GM11168 (cell line): Measurements from ENCODE around the gene SMYD3.
"Not testable (repeated sequence)": the region's sequence is repeated elsewhere in the genome, so short reads cannot be mapped to it uniquely, and the experiment has no call there.

Experiments used
- in situ Hi-C: fragments of 300-500 bp; cut with MboI; formaldehyde crosslinking; loops from one replicate; pipeline ENCODE4 v1.12.0; 2022; ENCODE audit warnings: low sequenced_read_pairs; ENCODE audit not compliant: unreplicated experiment

SMYD3 gene

DNA sequence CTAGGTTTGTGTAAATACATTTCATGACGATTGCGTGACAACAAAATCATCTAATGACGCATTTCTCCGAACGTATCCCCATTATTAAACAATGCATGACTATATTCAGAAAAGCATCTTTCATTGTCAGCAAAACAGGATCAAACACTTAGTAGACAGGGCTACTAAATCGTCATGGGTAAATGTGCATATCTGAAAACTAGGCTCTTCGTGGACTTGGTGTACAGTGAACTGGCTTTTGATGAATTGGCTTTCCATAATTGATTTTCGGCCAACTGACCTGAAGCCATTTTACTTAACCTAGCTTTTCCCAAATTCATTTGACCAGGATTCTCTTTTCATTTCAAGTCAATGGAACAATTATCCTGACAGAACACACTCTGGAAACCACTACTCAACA lies 665.0 kb downstream of the SMYD3 start:
- in situ Hi-C loops, result no loop called here

DNA sequence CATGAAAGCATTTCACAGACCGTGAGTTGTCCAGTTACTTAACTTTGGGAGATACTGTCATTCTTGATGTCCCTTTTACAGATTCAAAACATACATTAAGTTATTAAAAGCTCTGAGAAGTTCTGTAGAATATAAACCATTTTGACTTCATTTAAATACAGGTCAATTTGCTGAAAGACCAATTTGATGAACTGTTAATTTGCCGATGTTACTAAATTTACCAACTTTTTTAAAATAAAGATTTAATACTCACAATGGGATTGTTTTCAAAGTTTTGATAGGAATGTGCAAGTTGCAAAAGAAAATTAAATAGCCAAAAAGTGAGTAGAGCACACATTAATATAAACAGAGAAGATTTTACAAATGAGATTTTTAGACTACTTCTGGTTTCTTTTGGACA lies 666.1 kb downstream of the SMYD3 start:
- in situ Hi-C loops, result no loop called here

DNA sequence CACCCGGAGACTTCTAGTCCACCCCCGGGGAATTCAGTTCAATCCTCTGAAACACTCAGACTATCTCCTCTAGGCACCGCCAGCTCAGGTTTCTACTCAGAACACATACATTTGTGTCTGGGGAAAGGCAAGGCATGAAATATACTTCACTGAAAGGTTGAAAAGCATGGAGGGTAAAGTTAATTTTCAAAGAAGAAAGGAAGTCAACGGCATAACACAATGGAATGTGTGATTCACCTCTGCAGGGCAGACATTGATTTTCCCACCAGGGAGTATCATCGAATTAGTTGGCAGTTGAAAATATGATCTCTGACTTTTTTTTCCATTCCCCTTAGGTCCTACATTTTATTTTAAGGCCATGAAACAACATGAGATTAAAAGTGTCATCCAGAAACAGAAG lies 669.4 kb downstream of the SMYD3 start:
- in situ Hi-C loops, result no loop called here

DNA sequence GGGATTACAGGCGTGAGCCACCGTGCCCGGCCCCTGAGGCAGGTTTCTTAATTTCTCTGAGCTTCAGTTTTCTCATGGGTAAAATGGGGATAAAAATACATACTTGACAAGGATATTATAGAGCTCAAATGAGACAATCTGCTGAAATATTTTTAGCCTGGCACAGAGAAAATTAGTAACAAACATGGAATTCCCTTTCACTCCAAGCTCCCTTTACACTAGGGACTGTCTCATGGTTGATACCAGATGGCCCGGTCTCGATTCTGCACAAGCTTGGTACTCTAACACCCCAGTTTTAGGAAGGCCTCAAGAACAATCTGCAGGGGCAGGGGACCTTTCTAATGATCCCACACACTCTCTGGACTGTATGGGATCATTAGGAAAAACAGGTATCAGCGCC lies 671.7 kb downstream of the SMYD3 start:
- in situ Hi-C loops, result no loop called here

DNA sequence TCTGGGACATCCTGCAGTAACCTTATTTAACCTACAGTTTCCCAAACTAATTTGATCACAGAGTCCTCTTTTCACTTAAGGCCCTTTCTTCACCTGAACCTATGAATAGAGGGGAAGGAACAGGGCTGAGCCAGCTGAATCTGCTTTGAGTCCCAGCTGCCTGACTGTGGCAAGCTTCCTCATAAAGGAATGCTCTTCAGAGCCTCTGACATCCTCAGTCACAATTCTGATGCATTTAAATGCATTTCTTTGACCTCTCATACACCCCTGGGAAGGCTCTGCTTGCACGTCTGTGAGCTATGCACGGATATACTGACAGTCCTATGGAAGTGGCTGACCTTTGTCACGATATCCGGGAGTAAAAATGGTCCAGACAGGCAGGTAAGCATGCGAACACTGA lies 673.1 kb downstream of the SMYD3 start:
- in situ Hi-C loops, result no loop called here

DNA sequence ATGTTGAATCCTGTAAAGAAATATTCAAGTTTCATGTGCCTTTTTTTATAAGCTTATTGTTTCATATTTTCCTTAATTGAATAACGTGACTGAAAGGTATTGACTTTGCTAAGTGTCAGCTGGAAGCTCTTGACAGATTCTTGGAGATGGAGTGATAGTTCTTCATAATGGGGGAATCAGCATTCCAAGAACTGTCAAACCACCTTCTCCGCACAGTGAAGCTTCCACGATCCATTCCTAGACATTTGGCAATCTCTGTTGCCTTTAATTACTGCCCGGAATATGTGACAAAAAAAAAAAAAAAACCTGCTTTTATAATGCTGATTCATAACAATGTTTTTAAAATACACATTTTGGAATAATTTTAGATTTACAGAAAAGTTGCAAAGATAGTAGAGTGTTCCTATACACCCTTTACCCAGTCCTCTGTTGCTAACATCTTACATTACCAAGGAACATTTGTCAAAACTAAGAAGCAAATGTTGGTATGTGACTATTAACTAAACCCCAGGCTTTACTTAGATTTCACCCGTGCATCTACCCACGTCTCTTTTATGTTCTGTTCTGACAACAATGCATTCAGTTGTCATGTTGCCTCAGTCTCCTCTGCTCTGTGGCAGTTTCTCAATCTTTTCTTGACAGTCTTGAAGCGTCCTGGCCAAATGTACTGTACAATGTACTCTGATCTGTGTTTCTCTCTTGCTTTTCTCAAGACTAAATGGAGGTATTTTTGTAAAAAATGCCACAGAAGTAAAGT lies 674.1 kb downstream of the SMYD3 start:
- in situ Hi-C loops, result no loop called here

DNA sequence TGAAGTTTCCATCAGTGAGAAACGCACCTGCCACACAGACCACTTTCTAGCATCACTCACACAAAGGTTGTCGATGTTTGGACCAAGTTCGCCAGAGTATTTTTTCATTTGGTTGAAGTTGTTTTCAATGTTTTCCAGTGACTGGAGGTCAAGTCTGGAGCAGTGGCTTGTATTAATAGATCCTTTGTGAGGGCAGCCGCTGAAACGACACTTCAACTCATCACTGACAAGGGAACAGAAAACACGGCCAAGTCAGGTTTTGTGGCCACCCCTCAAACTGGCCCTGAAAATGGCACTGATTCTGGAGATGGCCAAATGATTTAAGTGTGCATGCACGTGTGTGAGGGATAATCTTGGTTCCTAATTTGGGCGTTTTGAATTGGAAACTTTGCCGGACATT lies 675.6 kb downstream of the SMYD3 start:
- in situ Hi-C loops, result no loop called here

DNA sequence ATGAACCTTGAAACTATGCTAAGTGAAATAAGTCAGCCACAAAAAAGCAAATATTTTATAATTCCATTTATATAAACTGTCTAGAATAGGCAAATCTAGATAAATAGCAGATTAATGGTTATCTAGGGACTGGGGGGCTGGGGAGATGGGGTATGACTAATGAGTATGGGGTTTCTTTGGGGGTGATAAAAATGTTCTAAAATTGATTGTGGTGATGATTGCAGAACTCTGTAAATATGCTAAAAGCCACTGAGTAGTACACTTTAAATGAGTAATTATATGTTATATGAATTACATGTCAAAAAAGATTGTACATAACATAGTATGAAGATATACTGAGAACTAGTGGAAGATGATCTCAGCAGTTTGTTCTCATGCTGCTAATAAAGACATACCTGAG lies 677.3 kb downstream of the SMYD3 start:
- in situ Hi-C loops, result no loop called here

DNA sequence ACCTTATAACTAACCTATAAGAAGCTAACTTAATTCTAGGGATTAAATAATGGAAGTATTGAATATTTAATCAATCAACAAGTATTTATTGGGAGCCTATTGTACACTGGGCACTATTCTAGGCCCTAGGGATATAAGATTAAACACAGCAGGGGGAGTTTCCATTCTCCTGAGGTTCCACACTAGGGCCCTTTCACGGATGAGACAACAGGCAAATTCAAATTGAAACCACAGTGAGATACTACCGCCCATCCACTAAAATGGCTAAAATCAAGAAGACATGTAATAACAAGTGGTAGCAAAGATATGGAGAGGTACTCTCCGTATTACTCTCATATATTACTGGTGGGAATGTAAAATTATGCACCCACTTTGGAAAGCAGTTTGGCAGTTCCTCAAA lies 677.9 kb downstream of the SMYD3 start:
- in situ Hi-C loops, result no loop called here

DNA sequence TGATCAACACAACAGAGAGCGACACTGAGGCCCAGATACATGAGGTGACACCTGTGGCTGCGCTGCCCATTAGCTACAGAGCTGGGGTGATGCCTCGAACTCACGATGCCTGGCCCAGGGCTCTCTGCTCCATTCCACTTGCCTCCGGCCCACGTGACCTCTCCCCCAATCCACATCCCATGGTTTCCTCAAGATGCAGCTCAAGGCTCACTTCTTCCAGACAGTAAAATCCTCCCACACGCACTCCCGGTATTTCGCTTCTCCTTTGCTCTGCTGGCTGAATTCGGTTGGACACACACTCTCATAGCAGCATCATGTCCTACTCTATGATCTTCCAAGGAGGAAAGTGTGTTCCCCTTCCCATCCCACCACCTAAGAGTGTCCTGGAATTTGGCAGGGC lies 679.8 kb downstream of the SMYD3 start:
- in situ Hi-C loops, result no loop called here

DNA sequence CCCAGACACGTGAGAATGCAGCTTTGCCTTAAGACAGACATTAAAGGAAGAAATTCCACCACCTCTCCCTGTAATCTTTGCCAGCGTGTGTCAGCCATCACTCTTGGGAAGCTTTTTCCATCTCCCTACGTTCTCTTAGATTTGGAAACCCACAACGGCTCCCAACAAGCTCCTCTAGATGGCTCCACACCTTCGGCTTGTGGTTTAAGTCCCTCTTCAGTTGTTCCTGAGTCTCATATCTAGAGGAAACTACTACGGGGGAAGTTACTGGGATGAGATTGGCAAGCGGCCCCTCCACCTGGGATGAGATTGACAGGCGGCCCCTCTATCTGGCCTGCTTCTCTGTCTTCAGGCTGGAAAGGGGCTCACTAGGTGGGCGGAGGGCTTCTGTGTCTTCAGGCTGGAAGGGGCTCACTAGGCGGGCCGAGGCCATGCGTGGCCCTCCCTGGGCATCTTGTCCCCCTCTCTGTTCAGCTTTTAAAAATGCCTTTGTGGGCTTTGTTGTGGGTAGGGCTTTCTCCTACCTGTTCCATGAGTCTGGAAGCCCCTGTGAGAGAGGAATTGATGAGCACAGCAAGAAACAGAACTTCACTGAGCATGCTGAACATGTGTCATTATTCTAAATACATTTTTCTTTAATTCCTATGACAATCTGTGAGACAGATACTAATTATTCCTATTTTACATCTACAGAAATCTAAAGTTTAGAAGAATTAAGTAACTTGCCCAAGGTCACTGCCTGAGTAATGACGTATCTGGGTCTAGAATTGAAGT lies 681.8 kb downstream of the SMYD3 start:
- in situ Hi-C loops, result no loop called here

DNA sequence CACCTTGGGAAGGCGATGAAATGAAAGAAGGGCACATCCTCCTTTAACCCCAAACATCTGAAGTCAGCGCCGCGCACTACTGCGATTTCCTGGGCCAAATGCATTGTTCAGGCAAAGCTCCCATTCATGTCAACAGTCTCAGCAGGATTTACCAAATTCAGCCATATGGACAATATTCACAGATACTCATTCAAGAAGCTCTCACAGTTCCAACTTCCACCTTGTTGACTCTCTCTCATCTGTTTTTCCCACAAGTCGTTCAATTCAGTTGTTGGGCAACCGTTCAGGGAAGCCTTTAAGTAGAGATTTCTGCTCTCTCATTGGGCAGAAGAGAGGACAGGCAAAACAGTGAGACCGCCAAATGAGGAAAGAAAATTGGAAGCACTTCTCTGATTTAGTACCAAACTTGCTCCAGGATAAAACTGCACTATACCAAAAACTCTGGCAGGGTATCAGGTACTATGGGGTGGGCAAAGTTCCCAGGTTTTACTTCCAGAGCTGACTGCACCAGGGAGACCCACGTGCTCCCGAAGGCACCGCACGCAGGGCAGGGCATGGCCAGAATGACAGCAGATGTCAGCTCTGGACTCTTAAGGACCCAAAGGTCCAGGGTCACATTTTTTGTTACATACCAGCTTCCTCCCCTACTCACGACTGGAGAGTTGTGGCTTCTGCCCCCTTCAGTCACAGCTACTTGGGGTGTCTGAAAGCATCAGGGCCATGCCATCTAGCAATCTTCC lies 683.5 kb downstream of the SMYD3 start:
- in situ Hi-C loops, result no loop called here

DNA sequence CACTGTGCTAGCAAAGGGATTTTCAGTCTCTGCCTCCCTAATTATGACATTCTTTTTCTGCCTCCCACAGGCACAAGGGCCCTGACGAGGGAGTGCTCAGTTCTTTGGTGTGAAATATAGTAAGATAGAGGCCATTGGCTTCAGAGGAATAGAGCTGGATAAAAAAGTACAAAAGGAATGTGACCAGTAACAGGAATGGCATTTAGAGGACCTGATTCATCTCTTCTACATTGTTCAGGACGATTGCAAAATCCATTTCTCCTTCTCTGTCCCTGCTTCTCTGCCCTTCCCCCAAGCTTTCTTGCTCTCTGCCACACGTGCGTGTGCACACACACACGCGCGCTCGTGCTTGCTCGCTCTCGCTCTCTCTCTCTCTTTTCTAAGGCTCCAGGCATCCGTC lies 684.1 kb downstream of the SMYD3 start:
- in situ Hi-C loops, result no loop called here

DNA sequence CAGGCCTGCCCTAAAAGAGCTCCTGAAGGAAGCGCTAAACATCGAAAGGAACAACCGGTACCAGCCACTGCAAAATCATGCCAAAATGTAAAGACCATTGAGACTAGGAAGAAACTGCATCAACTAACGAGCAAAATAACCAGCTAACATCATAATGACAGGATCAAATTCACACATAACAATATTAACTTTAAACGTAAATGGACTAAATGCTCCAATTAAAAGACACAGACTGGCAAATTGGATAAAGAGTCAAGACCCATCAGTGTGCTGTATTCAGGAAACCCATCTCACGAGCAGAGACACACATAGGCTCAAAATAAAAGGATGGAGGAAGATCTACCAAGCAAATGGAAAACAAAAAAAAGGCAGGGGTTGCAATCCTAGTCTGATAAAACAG lies 688.7 kb downstream of the SMYD3 start:
- in situ Hi-C loops, result not testable (repeated sequence)

DNA sequence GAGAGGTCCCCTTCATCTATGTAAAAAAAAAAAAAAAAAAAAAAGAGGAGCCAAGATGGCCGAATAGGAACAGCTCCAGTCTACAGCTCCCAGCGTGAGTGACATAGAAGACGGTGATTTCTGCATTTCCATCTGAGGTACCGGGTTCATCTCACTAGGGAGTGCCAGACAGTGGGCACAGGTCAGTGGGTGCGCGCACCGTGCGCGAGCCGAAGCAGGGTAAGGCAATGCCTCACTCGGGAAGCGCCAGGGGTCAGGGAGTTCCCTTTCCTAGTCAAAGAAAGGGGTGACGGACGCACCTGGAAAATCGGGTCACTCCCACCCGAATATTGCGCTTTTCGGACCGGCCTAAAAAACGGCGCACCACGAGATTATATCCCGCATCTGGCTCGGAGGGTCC lies 690.6 kb downstream of the SMYD3 start:
- in situ Hi-C loops, result not testable (repeated sequence)

DNA sequence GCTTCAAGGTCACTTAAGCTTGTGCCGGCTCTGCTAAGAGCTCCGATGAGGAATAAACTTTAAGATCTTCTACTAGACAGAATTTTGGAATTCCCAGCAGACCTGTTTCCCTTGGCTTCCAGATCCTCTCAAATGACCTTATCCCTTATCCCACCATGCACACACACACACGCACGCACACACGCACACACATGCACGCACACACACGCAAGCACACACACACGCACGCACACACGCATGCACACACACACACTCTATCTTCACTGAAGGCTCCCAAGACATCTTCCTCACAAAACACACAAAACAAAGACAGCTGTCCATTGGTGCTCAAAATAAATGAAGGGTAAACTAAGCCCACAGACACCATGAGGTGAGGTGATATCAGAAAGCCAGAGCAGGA lies 692.4 kb downstream of the SMYD3 start:
- in situ Hi-C loops, result no loop called here

DNA sequence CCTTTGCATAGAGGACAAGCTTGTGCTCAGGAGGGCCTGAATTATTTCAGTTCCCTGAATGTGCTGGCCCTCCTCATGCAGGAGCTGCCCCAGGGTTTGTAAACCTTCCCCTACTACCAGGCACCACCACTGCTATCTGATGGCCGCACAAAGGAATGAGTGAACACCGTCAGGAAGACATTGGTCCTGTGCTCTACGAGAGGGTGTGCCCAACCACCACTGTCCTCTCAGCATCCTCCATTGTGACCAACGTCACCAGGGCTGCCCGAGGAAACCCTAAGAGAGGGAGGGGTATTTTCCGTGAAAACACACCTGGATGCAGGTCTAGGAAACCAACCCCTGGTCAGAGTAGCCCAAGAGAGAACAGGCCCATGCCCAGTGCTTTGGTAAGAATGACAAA lies 694.8 kb downstream of the SMYD3 start:
- in situ Hi-C loops, result no loop called here

DNA sequence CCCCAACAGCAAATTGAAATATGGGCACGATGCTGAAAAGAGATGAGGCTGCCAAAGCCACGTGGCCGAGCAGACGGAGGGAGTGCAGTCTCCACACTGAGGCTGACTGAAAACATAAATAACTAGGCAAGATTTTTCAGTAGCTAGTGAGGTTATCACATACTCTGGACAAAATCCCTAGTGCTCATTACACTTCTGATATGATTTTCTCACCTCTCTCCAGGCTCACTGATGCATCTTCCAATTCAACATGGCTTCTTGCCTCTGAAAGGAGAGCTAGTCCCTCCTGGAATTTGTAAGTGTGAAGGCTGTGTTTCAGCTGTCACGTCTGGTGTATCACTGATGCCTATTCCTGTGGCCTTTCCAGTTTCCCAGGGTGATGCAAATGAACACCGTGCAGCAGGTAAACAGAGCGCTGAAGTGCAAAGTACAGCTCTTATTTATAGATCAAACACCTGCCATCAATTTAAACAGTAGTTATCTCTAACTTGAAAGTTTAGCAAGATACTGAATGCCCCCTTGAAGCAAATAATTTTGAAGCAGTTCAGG lies 696.2 kb downstream of the SMYD3 start:
- in situ Hi-C loops, result no loop called here

DNA sequence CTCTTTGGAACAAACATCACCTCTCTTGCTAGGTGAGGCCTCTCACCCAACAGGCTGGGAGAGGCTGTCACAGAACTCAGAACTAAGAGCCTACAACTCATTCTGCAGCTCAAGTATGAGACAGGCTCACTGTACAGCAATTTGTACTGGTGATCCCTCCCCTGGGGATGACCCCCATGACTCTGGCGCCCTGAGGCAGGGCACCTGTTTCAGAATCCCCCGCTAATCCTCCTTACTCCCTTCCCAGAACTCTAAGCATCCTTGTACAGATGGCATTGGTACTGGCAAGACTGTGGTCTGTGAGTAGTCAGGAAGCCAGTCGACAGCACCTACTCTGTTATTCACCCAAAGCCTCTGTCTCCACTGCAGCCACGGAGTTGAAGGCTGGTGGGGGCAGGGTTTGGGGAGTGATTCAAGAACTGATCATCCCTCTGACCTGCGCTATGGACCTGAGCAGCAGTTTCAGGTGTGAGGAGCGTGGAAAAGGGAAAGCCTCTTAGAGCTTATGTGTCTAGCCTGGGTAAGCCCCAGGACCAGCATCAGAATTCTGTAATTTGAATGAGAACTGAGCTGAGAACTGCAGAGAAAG lies 696.8 kb downstream of the SMYD3 start:
- in situ Hi-C loops, result no loop called here

DNA sequence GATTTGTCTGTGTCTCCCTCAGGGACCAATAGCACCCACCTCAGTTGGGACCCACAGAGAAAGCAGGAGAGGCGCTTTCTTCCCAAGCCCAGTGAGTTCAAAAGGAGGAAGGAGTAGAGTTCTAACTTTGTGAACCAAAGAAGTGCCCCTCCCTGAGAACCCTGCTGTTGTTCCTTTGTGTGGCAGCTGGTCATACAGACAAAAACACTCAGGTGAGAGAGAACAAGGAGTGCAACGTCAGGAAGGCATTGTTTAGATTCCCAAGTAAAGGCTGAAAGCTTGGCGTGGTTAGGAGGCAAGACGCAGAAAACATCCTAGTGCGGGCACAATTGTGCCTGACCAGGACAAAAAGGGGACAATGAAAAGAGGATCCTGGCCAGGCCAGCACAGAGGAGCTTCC lies 697.7 kb downstream of the SMYD3 start:
- in situ Hi-C loops, result no loop called here
